M059J (cell line): ENCODE results near the gene S100A1. TPM values are rescaled to one million over a fixed set of nuclear protein-coding genes. Genes with fewer than 3 reads are reported as not detected.
"Not testable (repeated sequence)": the region's sequence is repeated elsewhere in the genome, so short reads cannot be mapped to it uniquely, and the experiment has no call there.

ENCODE experiments used
- DNase-seq: peaks from one replicate; pipeline ENCODE4 v3.0.0-alpha.2; 2012; ENCODE audit warnings: low read depth
- total RNA-seq: library from RNA; depleted of rRNA; stranded (reverse); fragments of >200 nt; shearing (Covaris generic); gene quantifications from 2 replicates; pipeline ENCODE4 v1.2.3, GENCODE V29; 2014

S100A1 gene
- total RNA-seq, 1 experiment from 2014 or later = not detected

DNA sequence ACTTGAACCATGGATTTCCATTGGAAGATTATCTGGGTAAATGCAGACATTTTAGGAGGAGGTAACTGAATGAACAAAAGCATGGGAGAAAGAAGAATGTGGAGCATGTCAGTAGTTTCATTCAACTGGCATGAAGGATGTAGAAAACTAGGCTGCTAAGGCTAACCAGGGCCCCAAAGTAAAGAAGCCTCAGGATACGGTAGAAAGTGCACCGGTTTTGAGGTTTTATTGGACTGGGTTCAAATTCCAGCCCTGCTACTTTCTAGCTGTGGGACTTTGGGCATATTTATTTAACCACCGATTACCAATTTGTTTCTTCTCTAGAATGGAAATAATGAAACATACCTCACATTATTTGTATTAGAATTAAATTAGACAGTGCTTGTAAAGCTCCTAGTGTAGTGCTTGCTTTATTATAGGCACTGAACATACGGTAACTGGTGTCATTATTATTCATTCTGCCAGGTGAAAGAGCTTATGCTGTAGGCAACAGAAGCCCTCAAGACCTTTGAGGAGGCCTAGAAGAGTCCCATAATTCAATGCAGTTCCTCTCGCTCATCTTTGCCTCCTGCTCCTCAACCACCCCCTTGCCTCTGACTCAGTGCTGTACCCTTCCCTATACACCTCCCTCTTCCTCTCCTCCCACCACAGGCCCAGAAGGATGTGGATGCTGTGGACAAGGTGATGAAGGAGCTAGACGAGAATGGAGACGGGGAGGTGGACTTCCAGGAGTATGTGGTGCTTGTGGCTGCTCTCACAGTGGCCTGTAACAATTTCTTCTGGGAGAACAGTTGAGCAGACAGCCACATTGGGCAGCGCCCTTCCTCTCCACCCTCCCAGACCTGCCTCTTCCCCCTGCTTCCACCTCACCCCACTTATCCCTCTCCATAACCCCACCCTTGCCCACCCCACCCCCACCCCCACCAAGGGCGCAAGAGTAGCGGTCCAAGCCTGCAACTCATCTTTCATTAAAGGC, 3.1 kb downstream of the S100A1 start:
- DNase-seq = no peak

DNA sequence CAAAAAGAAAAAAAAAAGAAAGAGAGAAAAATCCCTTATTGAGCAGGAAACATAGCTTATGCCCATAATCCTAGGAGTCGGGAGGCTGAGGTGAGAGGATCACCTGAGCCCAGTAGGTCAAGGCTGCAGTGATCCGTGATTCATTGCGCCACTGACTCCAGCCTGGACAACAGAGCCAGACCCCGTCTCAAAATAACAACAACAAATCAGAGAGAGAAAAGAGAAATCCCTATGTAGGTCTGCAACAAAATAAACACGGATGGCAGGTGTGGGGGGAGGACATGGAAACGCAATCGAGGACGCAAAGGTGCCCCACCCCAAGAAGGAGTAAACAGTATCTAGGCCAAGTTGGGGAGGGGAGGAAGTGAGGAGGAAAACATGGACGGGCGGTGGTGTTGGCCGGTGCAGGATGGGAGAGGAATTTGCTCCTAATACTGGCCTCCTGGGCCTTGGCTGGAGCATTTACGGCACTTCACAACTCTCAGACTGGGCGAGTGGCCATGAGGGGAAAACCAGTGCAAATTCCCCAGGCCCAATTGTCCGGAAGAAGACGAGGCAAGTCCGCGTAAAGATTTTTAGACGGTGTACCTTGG, 5.0 kb downstream of the S100A1 start:
- DNase-seq = no peak

GRCh38 chr1:153633754-153634665, 5.8 kb downstream of the S100A1 start, which contains the start of gene CHTOP:
CHTOP (plus strand) TSS chr1:153634066; CDS start chr1:153636589, 2,523 bp downstream.
- peak; percentile 97 for DNase-seq

DNA sequence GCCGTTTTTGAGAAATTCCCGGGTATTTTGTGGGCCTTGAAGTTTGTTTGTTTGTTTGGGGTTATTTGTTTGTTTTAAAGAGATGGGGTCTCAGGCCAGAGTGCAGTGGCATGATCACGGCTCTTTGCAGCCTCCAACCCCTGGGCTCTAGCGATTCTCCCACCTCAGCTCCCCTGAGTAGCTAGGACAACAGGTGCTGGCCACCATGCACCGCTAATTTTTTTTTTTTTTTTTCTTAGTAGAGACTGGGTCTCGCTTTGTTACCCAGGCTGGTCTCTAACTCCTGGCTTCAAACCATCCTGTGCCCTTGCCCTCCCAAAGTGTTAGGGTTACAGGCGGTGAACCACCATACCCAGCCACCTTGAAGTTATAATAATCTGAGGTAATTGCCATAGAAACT, 7.6 kb downstream of the S100A1 start:
- no peak for DNase-seq

GRCh38 chr1:153636312-153636711, 8.1 kb downstream of the S100A1 start:
- DNase-seq = no peak

- DNase-seq = no peak
Measured at GRCh38 chr1:153638261-153638660, 10.0 kb downstream of the S100A1 start.

DNA sequence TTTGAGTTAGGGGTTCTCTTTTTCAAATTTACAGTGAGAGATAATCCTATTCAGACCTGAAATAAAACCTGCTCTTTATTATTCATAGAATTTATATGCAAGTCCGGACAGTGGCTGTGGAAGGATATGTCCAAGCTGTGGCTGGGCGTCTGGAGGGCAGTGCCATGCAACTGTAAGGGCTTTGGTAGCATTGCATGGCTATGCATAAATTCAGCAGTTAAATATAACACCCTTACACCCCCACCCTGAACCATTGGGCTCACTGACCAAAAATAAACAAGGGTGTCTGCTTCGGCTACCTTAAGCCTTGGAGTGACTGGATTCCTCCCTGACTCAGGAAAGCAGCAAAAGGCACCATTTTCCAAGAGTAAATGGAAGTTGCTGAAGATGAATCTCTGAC, 11.0 kb downstream of the S100A1 start:
- no peak for DNase-seq

DNA sequence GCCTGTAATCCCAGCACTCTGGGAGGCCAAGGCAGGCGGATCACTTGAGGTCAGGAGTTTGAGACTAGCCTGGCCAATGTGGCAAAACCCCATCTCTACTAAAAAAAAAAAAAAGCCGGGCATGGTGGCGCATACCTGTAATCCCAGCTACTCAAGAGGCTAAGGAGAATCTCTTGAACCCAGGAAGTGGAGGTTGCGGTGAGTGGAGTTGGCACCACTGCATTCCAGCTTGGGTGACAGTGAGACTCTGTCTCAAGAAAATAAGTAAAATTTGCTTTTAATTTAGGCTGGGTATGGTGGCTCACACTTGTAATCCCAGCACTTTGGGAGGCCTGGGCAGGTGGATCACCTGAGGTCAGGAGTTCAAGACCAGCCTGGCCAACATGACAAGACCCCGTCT, 12.0 kb downstream of the S100A1 start:
- not testable (repeated sequence) for DNase-seq

DNA sequence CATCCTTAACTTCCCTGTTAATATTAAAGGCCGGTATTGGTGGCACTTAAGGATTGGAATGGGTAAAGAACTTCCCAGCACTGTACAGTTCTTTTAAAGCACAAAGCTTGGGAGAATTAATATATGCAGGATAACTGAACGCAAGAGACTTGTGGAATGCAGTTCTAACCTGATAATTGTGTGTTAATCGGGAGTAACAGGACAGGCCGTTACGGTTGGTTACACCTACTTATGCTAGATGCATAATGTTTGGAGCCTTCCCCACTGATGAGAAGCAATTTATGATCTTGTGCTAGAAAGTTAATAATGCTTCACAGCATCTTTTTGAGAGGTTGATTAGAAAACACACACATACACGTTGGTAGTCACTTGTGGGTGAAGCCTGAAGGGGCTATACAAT, 12.6 kb downstream of the S100A1 start:
- no peak for DNase-seq

- no peak for DNase-seq
Measured at GRCh38 chr1:153642161-153642560, 13.9 kb downstream of the S100A1 start.

DNA sequence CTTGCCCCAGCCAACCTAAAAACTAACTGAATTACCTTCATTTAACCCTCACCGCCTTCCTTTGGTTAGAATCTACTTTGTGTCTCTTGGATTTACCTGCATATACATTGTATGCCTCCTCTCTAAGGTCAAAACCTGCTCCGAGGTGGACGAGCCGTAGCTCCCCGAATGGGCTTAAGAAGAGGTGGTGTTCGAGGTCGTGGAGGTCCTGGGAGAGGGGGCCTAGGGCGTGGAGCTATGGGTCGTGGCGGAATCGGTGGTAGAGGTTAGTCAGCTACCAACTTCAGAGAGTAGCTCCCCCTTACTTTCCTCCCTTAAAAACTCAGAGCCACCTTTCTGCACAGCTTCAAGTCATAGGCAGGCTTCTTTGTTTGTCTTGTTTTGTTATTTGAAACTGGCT, 14.9 kb downstream of the S100A1 start:
- DNase-seq = no peak

GRCh38 chr1:153643816-153644215, 15.6 kb downstream of the S100A1 start:
- DNase-seq = no peak

- no peak for DNase-seq
Measured at GRCh38 chr1:153646672-153647345, 18.6 kb downstream of the S100A1 start.

- DNase-seq = peak; percentile 29
Measured at GRCh38 chr1:153647346-153647714, 19.1 kb downstream of the S100A1 start.

- DNase-seq = no peak
Measured at GRCh38 chr1:153648000-153648643, 19.9 kb downstream of the S100A1 start.

GRCh38 chr1:153649137-153649862, 21.1 kb downstream of the S100A1 start:
- DNase-seq = no peak

DNA sequence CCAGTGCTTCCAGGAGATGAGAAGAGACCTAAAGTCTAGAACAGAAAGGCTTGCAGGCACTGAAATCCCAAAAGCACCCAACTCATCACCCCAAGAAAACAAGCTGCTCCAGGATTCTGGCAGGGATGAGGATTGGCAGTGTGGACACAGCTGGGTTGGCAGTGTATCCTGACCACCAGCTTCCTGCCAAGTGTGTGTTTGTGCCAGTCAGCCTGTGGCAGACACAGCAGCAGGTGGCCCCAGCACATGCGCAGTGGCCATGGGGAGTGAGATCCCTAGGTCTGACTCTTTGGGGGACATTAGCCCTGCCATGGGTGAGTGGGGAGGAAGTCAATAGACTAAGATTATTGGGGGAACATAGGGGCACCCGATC, 21.6 kb downstream of the S100A1 start:
- no peak for DNase-seq

- no peak for DNase-seq
Measured at GRCh38 chr1:153651771-153652170, 23.5 kb downstream of the S100A1 start.

GRCh38 chr1:153652805-153653500, 24.7 kb downstream of the S100A1 start:
- peak; percentile 73 for DNase-seq

- DNase-seq = no peak
Measured at GRCh38 chr1:153655333-153655732, 27.1 kb downstream of the S100A1 start.
